Immature natural killer cell (primary cell): ENCODE measurements around the gene ATF7. TPM values are rescaled to one million over a fixed set of nuclear protein-coding genes. Genes with fewer than 3 reads are reported as not detected.

ENCODE experiments used
- DNase-seq, 3 donors: peaks; one replicate each; pipeline ENCODE4 v3.0.0; 2022; ENCODE audit warnings: mixed read lengths in 1 of 3
- H3K27ac Mint-ChIP-seq, 6 donors: one replicate each; pipeline ENCODE4 v1.8.0; 2020; ENCODE audit warnings: mixed read lengths in 6 of 6, mild to moderate bottlenecking in 5 of 6, inconsistent platforms in 4 of 6, moderate library complexity in 3 of 6
- H3K27me3 Mint-ChIP-seq, 3 donors: one replicate each; pipeline ENCODE4 v1.8.0; 2020 to 2021; ENCODE audit warnings: low read depth in 3 of 3, mild to moderate bottlenecking in 3 of 3, mixed read lengths in 3 of 3, moderate library complexity in 3 of 3, inconsistent platforms in 1 of 3
- H3K36me3 Mint-ChIP-seq, 3 donors: one replicate each; pipeline ENCODE4 v1.8.0; 2020; ENCODE audit warnings: mixed read lengths in 3 of 3, inconsistent platforms in 2 of 3, mild to moderate bottlenecking in 2 of 3
- H3K4me1 Mint-ChIP-seq, 2 donors: one replicate each; pipeline ENCODE4 v1.8.0; 2020; ENCODE audit warnings: inconsistent platforms in 2 of 2, mild to moderate bottlenecking in 2 of 2, mixed read lengths in 2 of 2, moderate library complexity in 1 of 2
- H3K4me3 Mint-ChIP-seq, 5 donors: one replicate each; pipeline ENCODE4 v1.8.0; 2020; ENCODE audit warnings: mild to moderate bottlenecking in 5 of 5, mixed read lengths in 5 of 5, inconsistent platforms in 3 of 5, moderate library complexity in 3 of 5
- H3K9me3 Mint-ChIP-seq, 6 donors: one replicate each; pipeline ENCODE4 v1.8.0; 2020; ENCODE audit warnings: mild to moderate bottlenecking in 6 of 6, mixed read lengths in 6 of 6, inconsistent platforms in 4 of 6, moderate library complexity in 3 of 6
- polyA plus RNA-seq, 3 donors: library from polyadenylated mRNA; unstranded; fragments of 300-500 nt; fragmentation: Illumina TruSeq; gene quantifications; one replicate each; pipeline ENCODE4 v1.2.3, GENCODE V29; 2021

Gene ATF7
- polyA plus RNA-seq, 3 donors from 2014 or later = 17.6 to 23.9 (median 17.7) TPM

DNA sequence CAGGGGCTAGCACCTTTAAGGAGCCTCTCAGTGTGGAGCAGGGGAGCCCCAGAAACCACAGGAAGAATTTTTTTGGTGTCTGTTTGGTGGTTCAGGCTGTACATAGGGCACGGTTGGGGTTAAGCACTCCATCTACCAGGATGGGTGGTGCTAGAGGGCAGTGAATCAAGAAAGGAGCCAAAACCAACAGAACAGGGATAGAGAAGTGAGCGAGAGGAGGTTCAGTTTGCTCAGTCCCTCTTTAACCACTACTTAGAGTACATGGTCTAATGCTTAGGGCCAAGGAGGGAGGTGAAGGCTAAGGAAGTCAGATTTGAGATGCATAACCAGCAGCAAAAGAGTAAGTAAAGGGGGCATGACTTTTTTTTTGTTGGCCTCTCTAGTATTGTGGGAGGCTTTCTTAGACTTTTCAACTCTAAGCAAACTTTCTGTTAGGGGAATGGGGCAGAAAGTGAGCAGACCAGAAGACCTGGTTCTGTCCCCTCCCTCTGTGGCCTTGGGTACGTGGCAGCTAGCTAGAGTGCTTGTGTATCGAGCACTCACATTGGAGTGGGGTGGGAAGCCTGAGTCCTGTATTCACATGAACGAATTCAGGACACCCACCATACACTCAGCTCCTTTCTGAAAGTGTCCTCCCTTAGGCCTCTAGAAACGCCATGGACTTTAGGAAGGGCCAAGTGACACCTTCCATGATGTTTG is 112.3 kb downstream of the ATF7 start:
- Mint-ChIP-seq H3K9me3 (peaks cover 0 to 2% (median 0%) of the 10 kb centered on the region in 6 donors), H3K27ac (peak overlapping the region in 1 of 6 donors; percentile 25), H3K36me3 (peaks cover 14 to 44% (median 24%) of the 10 kb centered on the region in 3 donors)

DNA sequence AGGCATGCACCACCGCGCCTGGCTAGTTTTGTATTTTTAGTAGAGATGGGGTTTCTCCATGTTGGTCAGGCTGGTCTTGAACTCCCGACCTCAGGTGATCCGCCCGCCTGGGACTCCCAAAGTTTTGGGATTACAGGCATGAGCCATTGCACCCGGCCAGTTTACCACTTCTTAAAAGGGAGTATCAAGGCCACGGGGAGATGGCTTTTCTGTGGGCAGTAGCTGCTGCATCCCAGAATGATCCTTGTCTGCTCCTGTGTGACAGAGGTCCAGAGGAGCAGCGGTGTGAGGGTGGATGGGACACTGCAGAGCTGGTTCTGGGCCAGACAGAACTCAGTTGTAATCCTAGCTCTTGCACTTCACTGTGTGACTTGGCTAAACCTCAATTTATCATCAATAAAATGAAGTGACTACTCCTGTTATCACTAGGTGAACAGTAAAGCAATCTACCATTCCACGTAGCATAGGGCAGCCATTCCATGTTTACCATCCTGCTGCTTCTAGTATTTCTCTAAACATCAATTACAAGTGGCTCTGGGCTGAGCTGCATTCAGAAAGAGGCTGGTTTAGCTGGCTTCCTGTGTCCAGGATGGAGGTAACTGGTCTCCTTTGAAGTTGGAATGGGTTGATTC is 115.9 kb downstream of the ATF7 start:
- H3K4me3 Mint-ChIP-seq = no peak overlapping the region
- H3K27me3 Mint-ChIP-seq = peaks cover 0 to 8% (median 0%) of the 10 kb centered on the region in 3 donors
- H3K27ac Mint-ChIP-seq = no peak overlapping the region

More for the DNA sequence above, 112.3 kb downstream of the ATF7 start:
- no peak for DNase-seq
- Mint-ChIP-seq H3K27me3 (peaks cover 0 to 10% (median 0%) of the 10 kb centered on the region in 3 donors), H3K4me1 (peaks cover 4 to 5% of the 10 kb centered on the region in 2 donors), H3K4me3 (no peak overlapping the region)

DNA sequence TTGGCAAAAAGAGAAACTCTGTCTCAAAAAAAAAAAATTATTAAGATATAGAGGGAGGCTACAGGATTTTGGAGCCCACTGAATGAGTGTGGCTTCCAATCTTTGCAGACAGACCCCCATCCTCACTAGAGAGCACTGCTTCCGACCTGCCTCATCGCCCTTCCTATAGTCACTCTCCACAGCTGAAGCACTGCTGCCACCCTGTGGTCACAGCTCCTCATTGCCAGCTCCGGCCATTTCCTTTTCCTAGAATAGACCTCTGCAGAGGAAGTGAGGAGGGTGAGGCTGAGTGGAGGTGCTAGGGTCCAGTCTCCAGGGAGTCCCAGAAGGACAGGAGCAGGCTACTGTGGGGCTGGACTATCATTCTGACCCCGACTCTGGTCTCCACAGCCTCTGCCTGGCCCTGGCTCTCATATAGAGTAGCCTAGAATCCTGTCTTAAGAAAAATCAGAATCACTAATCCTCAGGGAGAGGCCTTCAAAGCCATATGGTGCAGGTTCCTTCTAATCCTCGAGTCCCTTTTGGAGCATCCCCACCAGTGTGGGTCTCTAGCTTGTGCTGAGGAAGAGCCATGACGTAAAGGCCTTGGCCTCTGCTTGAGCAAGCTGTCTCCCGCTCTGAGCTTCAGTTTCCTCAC is 117.5 kb downstream of the ATF7 start:
- Mint-ChIP-seq H3K36me3 (peaks cover 4 to 18% (median 9%) of the 10 kb centered on the region in 3 donors), H3K27ac (peak overlapping the region in 5 of 6 donors; percentile 35 to 86 (median 72)), H3K9me3 (no peaks in the 10 kb centered on the region), H3K27me3 (peaks cover 0 to 8% (median 0%) of the 10 kb centered on the region in 3 donors), H3K4me1 (peaks cover 10 to 16% of the 10 kb centered on the region in 2 donors), H3K4me3 (peak overlapping the region in 1 of 5 donors; percentile 15)
- peak; percentile 72 to 79 (median 75) for DNase-seq

More for the DNA sequence above, 115.9 kb downstream of the ATF7 start:
- DNase-seq = no peak
- H3K36me3 Mint-ChIP-seq = peaks cover 9 to 31% (median 14%) of the 10 kb centered on the region in 3 donors
- H3K4me1 Mint-ChIP-seq = peaks cover 10 to 16% of the 10 kb centered on the region in 2 donors
- H3K9me3 Mint-ChIP-seq = no peaks in the 10 kb centered on the region

DNA sequence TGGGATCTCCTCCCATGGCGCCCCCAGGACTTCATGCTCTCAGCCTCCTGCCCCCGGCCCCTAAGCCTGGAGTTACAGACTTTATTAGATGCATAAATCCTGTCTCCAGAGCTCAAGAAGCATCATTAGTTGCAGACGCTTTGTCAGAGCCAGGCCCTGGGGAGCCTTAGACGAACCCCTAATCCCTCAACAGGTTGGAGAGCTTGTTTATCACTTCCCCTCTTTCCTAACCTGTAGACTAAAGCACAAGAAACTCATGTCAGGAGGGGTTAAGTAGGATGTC is 118.6 kb downstream of the ATF7 start:
- Mint-ChIP-seq H3K4me3 (no peak overlapping the region), H3K27me3 (peaks cover 0 to 5% (median 0%) of the 10 kb centered on the region in 3 donors), H3K27ac (no peak overlapping the region), H3K9me3 (no peaks in the 10 kb centered on the region), H3K36me3 (peaks cover 2 to 11% (median 9%) of the 10 kb centered on the region in 3 donors), H3K4me1 (peaks cover 13 to 16% of the 10 kb centered on the region in 2 donors)
- DNase-seq = no peak

DNA sequence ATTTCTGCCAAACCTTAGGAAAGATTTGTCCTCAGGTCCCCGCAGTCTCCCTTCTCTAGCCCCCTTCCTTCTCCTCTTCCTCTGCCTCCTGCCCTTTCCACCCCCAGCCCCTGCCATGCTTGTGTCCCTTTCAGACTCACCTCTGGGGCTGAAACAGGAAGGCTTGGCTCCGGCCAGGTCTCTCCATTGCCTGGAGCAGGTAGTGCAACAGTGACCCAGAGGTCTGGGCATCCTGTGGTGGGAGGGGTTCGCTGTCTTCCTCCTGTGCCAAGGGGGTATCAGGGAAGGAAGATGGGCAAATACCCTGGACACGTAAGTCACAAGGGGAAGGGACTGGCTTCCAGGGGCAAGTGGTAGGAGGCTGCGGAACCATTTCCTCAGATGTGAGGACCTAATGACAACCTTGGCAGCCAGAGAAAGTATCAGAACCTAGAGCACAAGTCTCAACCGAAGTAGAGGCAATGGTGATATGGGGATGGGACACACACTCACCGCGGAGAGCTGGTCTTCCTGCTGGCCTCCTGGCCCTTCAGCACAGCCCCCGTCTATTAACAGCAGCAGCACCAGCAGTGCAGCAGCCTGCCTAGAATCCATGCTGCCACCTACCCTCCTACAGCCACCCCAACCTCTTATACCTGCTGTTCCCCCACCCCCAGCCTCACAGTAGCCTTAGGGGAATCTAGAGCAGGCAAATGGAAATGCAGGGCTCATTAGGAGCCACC is 119.1 kb downstream of the ATF7 start, which contains the start of gene NPFF:
NPFF (minus strand) TSS at position 604 of the 722 bp plus-strand sequence; CDS start at position 594, 10 bp downstream.
- H3K27me3 Mint-ChIP-seq = peaks cover 0 to 5% (median 0%) of the 10 kb centered on the region in 3 donors
- H3K36me3 Mint-ChIP-seq = peaks cover 0 to 9% (median 8%) of the 10 kb centered on the region in 3 donors
- peak within 1 kb of the TSS in 1 of 6 donors; percentile 40 for H3K27ac Mint-ChIP-seq

DNA sequence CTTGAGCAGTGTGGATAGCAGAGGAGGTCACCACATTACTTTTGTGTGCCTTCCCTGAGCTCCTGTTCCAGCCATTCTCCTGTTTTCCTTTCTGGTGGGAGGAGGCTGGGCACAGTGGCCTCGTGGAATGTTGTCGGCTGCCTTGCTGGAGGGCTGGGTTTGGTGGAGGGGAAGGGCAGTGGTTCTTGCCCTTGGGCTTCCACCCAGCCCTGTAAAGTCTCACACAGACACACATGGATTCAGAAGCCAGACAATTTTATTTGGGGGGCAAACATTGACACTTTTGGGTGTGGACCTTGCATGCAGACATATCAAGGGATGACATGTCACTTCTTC is 119.8 kb downstream of the ATF7 start:
- no peak for DNase-seq
- Mint-ChIP-seq H3K27me3 (peaks cover 0 to 3% (median 0%) of the 10 kb centered on the region in 3 donors), H3K4me3 (no peak overlapping the region), H3K27ac (no peak overlapping the region), H3K36me3 (peaks cover 0 to 8% (median 5%) of the 10 kb centered on the region in 3 donors), H3K9me3 (no peaks in the 10 kb centered on the region), H3K4me1 (peaks cover 22 to 26% of the 10 kb centered on the region in 2 donors)

More for the DNA sequence above, 119.1 kb downstream of the ATF7 start, which contains the start of gene NPFF:
- no peak within 1 kb of the TSS for H3K4me3 Mint-ChIP-seq
- no peaks in the 10 kb centered on the region for H3K9me3 Mint-ChIP-seq
- H3K4me1 Mint-ChIP-seq = peaks cover 16 to 20% of the 10 kb centered on the region in 2 donors
- no peak for DNase-seq

DNA sequence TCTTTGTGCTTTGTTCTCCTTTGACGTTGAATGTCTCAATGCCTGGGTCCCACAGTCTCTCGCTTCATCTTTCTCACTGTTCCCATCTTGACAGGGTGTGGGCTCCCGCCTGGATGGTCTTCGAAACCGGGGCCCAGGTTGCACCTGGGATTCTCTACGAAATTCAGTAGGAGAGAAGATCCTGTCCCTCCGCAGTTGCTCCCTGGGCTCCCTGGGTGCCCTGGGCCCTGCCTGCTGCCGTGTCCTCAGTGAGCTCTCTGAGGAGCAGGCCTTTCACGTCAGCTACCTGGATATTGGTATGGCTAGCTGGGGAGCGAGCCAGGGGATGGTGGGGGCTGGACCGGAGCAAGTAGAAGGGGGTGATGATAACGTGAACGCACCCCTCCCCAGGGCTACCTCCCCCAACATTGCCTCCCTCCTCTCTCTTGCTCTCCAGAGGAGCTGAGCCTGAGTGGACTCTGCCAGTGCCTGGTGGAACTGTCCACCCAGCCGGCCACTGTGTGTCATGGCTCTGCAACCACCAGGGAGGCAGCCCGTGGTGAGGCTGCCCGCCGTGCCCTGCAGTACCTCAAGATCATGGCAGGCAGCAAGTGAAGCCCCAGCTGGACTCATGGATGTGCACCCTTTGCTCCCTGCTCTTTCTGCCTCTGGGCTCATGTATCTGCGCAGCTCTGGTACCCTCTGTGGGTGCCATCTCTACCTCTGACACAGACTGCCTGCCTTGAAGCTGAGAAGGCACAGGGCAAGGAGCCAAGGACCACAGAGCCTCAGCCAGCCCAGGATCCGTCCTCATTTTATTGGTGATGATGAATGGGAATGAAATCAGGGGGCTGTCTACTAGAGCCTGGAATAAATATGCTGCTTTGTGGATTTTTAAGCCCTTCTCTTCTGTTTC is 120.4 kb downstream of the ATF7 start:
- Mint-ChIP-seq H3K27me3 (peaks cover 0 to 6% (median under 1%) of the 10 kb centered on the region in 3 donors), H3K9me3 (no peaks in the 10 kb centered on the region), H3K27ac (peak overlapping the region in 1 of 6 donors; percentile 45), H3K36me3 (peaks cover 0 to 5% (median 2%) of the 10 kb centered on the region in 3 donors), H3K4me3 (no peak overlapping the region), H3K4me1 (peaks cover 23 to 26% of the 10 kb centered on the region in 2 donors)
- no peak for DNase-seq

DNA sequence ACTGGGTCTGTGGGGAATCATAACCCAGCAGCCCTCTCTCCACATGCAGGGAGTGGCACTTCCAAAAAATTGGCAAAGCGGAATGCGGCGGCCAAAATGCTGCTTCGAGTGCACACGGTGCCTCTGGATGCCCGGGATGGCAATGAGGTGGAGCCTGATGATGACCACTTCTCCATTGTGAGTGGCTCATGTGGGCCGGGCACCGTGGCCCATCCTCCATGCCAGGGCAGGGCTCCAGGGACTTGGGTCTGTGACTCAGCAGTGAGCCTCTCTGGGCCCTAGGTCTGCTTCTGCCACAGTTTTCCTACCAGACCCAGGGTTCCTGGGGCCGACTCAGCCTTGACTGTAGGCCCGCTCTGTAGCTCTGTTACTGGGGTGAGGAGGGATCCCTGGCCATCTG is 121.1 kb downstream of the ATF7 start:
- no peak for DNase-seq
- Mint-ChIP-seq H3K36me3 (peaks cover 0 to 4% (median 0%) of the 10 kb centered on the region in 3 donors), H3K9me3 (no peaks in the 10 kb centered on the region), H3K4me3 (no peak overlapping the region), H3K27ac (peak overlapping the region in 2 of 6 donors; percentile 45 to 75), H3K4me1 (peaks cover 27 to 30% of the 10 kb centered on the region in 2 donors), H3K27me3 (peaks cover under 1 to 8% (median 5%) of the 10 kb centered on the region in 3 donors)

DNA sequence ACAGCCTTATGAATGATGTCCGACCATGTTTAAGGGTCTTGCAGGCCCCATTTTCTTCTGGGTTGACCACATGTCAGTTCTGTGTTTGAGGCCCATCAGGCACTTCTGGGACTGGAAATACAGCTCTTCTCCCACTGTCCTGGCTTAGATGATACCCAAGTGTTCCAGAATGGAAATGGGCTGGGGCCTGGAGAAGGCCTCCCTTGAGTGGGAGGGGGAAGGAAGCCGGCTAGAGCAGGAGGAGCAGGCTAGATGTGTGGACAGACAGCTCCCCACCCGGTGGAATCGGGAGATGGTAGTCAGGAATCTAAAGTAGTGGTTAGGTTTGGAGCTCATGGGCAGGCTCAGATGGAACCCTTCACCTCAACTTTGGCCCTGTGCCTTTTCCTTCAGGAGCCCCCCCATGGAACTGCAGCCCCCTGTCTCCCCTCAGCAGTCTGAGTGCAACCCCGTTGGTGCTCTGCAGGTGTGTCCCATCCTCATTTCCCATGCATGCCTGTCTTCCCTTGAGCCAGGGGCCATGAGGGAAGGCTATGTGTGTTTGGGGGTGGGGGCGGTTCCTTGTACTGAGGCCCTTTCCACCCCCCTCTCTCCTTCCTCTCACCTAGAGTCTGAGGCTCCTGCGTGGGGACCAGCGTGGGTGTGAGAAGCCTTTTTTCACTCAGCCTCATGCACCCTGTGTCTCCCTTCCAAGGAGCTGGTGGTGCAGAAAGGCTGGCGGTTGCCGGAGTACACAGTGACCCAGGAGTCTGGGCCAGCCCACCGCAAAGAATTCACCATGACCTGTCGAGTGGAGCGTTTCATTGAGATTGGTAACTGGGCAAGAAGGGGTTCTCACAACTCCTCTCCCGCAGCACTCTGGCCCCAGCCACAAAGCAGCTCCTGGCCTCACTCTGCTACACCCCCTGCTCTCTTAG is 121.9 kb downstream of the ATF7 start:
- peaks cover 0 to 4% (median 0%) of the 10 kb centered on the region in 3 donors for H3K36me3 Mint-ChIP-seq
- H3K4me1 Mint-ChIP-seq = peaks cover 32 to 34% of the 10 kb centered on the region in 2 donors
- H3K27ac Mint-ChIP-seq = peak overlapping the region in 3 of 6 donors; percentile 17 to 75 (median 34)
- H3K27me3 Mint-ChIP-seq = peaks cover 5 to 8% (median 6%) of the 10 kb centered on the region in 3 donors
- no peaks in the 10 kb centered on the region for H3K9me3 Mint-ChIP-seq
- no peak for DNase-seq
- H3K4me3 Mint-ChIP-seq = no peak overlapping the region

DNA sequence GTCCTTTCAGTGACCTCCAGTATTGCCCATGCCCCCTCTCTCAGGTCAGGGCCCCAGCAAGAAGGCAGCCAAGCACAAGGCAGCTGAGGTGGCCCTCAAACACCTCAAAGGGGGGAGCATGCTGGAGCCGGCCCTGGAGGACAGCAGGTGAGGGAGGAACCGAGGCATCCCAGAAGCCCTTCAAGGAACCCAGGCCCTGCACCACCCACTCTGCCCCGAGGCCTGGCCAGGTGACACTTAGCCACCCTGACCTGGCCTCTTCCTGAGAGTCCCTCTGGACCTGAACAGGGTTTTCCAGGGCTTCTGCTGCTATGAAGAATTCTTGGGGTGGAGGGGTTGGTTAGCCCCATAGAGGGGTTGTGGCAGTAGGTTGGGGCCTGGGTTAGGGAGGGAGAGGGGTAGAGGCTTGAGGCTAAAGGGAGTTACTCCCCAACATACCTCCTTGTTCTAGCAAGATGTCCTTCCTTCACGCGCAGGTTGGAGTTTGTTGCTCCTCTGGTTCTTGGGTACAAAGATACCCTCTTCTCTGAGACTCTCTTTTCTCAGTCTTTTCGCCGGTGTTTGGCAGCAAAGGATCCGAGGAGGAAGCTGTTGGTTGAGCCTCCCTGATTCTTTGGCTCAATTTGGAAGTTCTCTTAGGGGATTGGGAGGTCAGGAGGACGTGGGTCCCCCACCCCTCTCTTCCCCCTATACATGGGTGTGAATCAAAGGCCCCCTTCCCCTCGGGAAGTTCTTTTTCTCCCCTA is 123.0 kb downstream of the ATF7 start:
- Mint-ChIP-seq H3K36me3 (peaks cover 0 to 4% (median 0%) of the 10 kb centered on the region in 3 donors), H3K27me3 (peaks cover 5 to 12% (median 8%) of the 10 kb centered on the region in 3 donors), H3K9me3 (no peaks in the 10 kb centered on the region), H3K4me3 (peak overlapping the region in 3 of 5 donors; percentile 32 to 59 (median 46)), H3K27ac (peak overlapping the region in 2 of 6 donors; percentile 34 to 45), H3K4me1 (peaks cover 34% of the 10 kb centered on the region in 2 donors)
- no peak for DNase-seq

DNA sequence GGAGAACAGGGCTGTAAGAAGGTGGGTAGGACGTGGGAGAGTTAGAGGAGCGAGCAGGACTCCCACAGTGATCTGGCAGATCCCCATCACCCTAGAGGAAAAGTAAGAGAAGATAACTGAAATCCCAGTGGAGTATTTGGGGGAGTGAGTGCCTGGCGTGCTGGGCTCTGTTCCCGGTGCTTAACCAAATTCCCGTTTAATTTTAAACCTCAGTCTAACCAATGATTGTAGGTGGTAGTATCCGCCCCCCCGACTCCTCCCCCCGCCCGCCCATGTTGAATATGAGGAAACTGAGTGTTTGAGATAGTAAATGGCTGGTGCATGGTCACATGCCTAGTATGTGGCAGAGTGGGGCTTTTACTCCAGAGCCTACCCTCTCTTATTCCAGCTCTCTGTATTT is 123.9 kb downstream of the ATF7 start:
- peak overlapping the region in 3 of 6 donors; percentile 39 to 100 (median 91) for H3K27ac Mint-ChIP-seq
- no peaks in the 10 kb centered on the region for H3K9me3 Mint-ChIP-seq
- peak overlapping the region in 1 of 5 donors; percentile 49 for H3K4me3 Mint-ChIP-seq
- H3K36me3 Mint-ChIP-seq = peaks cover 0 to 4% (median 0%) of the 10 kb centered on the region in 3 donors
- H3K4me1 Mint-ChIP-seq = peaks cover 36 to 37% of the 10 kb centered on the region in 2 donors
- DNase-seq = no peak
- H3K27me3 Mint-ChIP-seq = peaks cover 5 to 12% (median 8%) of the 10 kb centered on the region in 3 donors
